NT2/D1 (cell line): Measurements from ENCODE around the gene INSM2.

Source experiments
- DNase-seq: peaks from one replicate; pipeline ENCODE4 v3.0.0-alpha.2; 2011; ENCODE audit warnings: low read depth, low spot score
- H3K27me3 ChIP-seq: 2 replicates; pipeline ENCODE4 v1.6.0; 2011; ENCODE audit warnings: mild to moderate bottlenecking; ENCODE audit not compliant: insufficient read length, insufficient read depth
- H3K36me3 ChIP-seq: 2 replicates; pipeline ENCODE4 v1.6.1; 2011; ENCODE audit warnings: mild to moderate bottlenecking, low read length, mixed read lengths; ENCODE audit not compliant: insufficient read depth, insufficient read length
- H3K4me1 ChIP-seq: 2 replicates; pipeline ENCODE4 v1.5.1; 2011; ENCODE audit not compliant: insufficient read depth, insufficient read length
- H3K4me3 ChIP-seq: 2 replicates; pipeline ENCODE4 v1.5.1; 2011; ENCODE audit warnings: low read depth; ENCODE audit not compliant: insufficient read length
- H3K9ac ChIP-seq: 2 replicates; pipeline ENCODE4 v1.6.0; 2011; ENCODE audit warnings: low read depth; ENCODE audit not compliant: insufficient read length
- H3K9me3 ChIP-seq: 2 replicates; pipeline ENCODE4 v1.5.1; 2011; ENCODE audit warnings: mild to moderate bottlenecking, low read length; ENCODE audit not compliant: insufficient read depth
- SUZ12 ChIP-seq: IDR thresholded peaks from 2 replicates; pipeline ENCODE4 v1.6.1; 2011; ENCODE audit not compliant: insufficient read length, insufficient read depth; ENCODE audit errors: extremely low read depth
- YY1 ChIP-seq: IDR thresholded peaks from 2 replicates; pipeline ENCODE4 v1.6.1; 2011; ENCODE audit not compliant: insufficient read length, insufficient read depth
- ZNF274 ChIP-seq: IDR thresholded peaks from 2 replicates; pipeline ENCODE4 v1.6.1; 2011; ENCODE audit warnings: mild to moderate bottlenecking, low read depth, low read length

INSM2 gene

DNA sequence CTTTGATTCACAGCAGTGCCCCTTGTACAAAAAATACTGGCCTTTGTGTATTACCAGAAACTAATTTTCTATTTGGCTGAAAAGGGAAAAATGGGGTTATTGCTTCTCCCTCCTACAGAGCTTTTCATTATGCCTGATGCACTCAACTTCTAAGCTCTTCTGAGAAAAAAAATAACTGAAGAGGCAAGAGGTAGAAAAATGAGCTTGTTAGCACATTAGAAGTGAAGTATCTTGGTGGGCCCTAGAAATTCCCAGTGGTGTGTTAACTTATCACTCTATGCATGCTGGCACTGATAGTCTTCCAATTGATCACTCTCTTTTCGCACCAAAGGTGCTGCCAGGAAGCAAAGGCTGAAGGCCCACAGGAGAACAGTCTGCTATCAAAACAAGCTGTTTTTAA is 17.1 kb downstream of the INSM2 start:
- Histone ChIP-seq H3K27me3 (no peaks in the 10 kb centered on the region), H3K9ac (no peak overlapping the region), H3K4me3 (no peak overlapping the region), H3K4me1 (no peaks in the 10 kb centered on the region), H3K9me3 (no peaks in the 10 kb centered on the region), H3K36me3 (no peaks in the 10 kb centered on the region)
- DNase-seq = no peak
- no peak for TF ChIP-seq YY1
- no peak for TF ChIP-seq ZNF274
- TF ChIP-seq SUZ12 = no peak

GRCh38 chr14:35553808-35554207 is 19.8 kb downstream of the INSM2 start:
- Histone ChIP-seq H3K4me1 (no peaks in the 10 kb centered on the region), H3K36me3 (no peaks in the 10 kb centered on the region), H3K9me3 (no peaks in the 10 kb centered on the region), H3K27me3 (no peaks in the 10 kb centered on the region), H3K4me3 (no peak overlapping the region), H3K9ac (no peak overlapping the region)
- DNase-seq = no peak
- TF ChIP-seq ZNF274 = no peak
- no peak for TF ChIP-seq YY1
- TF ChIP-seq SUZ12 = no peak

GRCh38 chr14:35556548-35556947 is 22.6 kb downstream of the INSM2 start:
- Histone ChIP-seq H3K36me3 (no peaks in the 10 kb centered on the region), H3K27me3 (no peaks in the 10 kb centered on the region), H3K4me3 (no peak overlapping the region), H3K9me3 (no peaks in the 10 kb centered on the region), H3K4me1 (no peaks in the 10 kb centered on the region), H3K9ac (no peak overlapping the region)
- no peak for DNase-seq
- TF ChIP-seq ZNF274 (no peak), YY1 (no peak), SUZ12 (no peak)

- Histone ChIP-seq H3K9me3 (no peaks in the 10 kb centered on the region), H3K27me3 (no peaks in the 10 kb centered on the region), H3K4me3 (no peak overlapping the region), H3K36me3 (no peaks in the 10 kb centered on the region), H3K9ac (no peak overlapping the region), H3K4me1 (no peaks in the 10 kb centered on the region)
- TF ChIP-seq YY1 (no peak), SUZ12 (no peak)
- no peak for DNase-seq
Observed at GRCh38 chr14:35557221-35557747, 23.3 kb downstream of the INSM2 start.

GRCh38 chr14:35558680-35559079 is 24.7 kb downstream of the INSM2 start:
- Histone ChIP-seq H3K27me3 (no peaks in the 10 kb centered on the region), H3K4me3 (no peak overlapping the region), H3K4me1 (no peaks in the 10 kb centered on the region), H3K36me3 (no peaks in the 10 kb centered on the region), H3K9me3 (no peaks in the 10 kb centered on the region), H3K9ac (no peak overlapping the region)
- TF ChIP-seq YY1 (no peak), SUZ12 (no peak), ZNF274 (no peak)
- DNase-seq = peak; percentile 23

DNA sequence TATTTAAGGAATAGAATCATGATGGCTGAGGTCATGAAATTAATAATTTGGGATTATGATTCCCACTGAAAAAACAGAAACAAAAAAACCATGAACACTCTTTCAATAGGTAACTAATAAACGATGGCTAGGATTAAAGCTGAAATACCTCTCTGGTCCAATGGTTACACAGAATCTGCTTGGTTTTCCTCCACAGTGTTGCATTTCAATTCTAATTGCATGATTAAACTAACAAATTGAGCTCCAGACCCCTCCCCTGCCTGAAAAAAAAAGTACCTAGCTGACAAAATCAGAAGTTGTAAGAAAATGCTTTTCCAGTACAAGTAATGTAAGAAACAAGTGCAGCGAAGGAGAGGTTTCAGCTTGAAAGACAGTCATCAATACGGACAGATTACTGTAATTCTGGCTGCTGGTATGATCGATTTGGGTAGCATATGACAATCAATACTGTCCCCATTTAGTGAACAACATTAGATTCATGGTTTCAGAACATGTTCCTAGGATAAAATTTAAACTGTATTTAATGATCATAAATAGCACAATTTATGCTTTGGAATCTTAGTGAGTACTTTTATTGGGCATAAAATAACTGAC is 32.0 kb downstream of the INSM2 start:
- Histone ChIP-seq H3K4me1 (no peaks in the 10 kb centered on the region), H3K9me3 (no peaks in the 10 kb centered on the region), H3K27me3 (no peaks in the 10 kb centered on the region), H3K4me3 (no peak overlapping the region), H3K9ac (no peak overlapping the region), H3K36me3 (no peaks in the 10 kb centered on the region)
- TF ChIP-seq ZNF274 (no peak), YY1 (no peak), SUZ12 (no peak)
- no peak for DNase-seq

GRCh38 chr14:35571598-35571997 is 37.6 kb downstream of the INSM2 start:
- Histone ChIP-seq H3K36me3 (no peaks in the 10 kb centered on the region), H3K4me1 (no peaks in the 10 kb centered on the region), H3K27me3 (no peaks in the 10 kb centered on the region), H3K4me3 (no peak overlapping the region), H3K9me3 (no peaks in the 10 kb centered on the region), H3K9ac (no peak overlapping the region)
- no peak for DNase-seq
- no peak for TF ChIP-seq YY1
- no peak for TF ChIP-seq ZNF274
- TF ChIP-seq SUZ12 = no peak
